Activated CD8-positive, alpha-beta T cell treated with anti-CD3 and anti-CD28 coated beads for 36 hours (primary cell): ENCODE measurements around the gene ELP6. TPM values are rescaled to one million over a fixed set of nuclear protein-coding genes. Genes with fewer than 3 reads are reported as not detected.
A peak's percentile ranks its signal among the peaks of the same experiment; 100 is the strongest.
"Not testable (repeated sequence)": the region's sequence is repeated elsewhere in the genome, so short reads cannot be mapped to it uniquely, and the experiment has no call there.

Experiments used
- ATAC-seq: fragments of 200-7000 bp; cut with Tn5 transposase; one replicate; pipeline ENCODE4 v1.10.0; 2021; ENCODE audit warnings: mild to moderate bottlenecking, moderate library complexity
- CTCF ChIA-PET: fragments of 350-600 bp; sonication (Branson Sonifier 250); formaldehyde crosslinking; loops from one replicate; lab custom pipeline; 2021; ENCODE audit warnings: antibody characterized with exemption; lab: Charles Lee
- POLR2A ChIA-PET: fragments of 350-600 bp; sonication (Branson Sonifier 250); formaldehyde crosslinking; loops from one replicate; lab custom pipeline; 2021; ENCODE audit warnings: antibody characterized with exemption; lab: Charles Lee
- DNase-seq: peaks from one replicate; pipeline ENCODE4 v3.0.0-alpha.2; 2020
- H3K27ac Mint-ChIP-seq: one replicate; pipeline ENCODE4 v1.8.0; 2021; ENCODE audit warnings: mild to moderate bottlenecking, mixed read lengths
- H3K27me3 Mint-ChIP-seq: one replicate; pipeline ENCODE4 v1.8.0; 2021; ENCODE audit warnings: mixed read lengths
- H3K36me3 Mint-ChIP-seq: one replicate; pipeline ENCODE4 v1.8.0; 2021; ENCODE audit warnings: low read depth, mixed read lengths
- H3K4me1 Mint-ChIP-seq: one replicate; pipeline ENCODE4 v1.8.0; 2021; ENCODE audit warnings: low read depth, mixed read lengths
- H3K4me3 Mint-ChIP-seq: one replicate; pipeline ENCODE4 v1.8.0; 2021; ENCODE audit warnings: mild to moderate bottlenecking, moderate library complexity, mixed read lengths
- H3K9me3 Mint-ChIP-seq: one replicate; pipeline ENCODE4 v1.8.0; 2021; ENCODE audit warnings: mixed read lengths
- CTCF ChIP-seq: fragments of 200-600 bp; IDR thresholded peaks from one replicate; pipeline ENCODE4 v1.8.0; 2022; ENCODE audit warnings: antibody characterized with exemption, mild to moderate bottlenecking
- intact Hi-C: fragments of 100-400 bp; cut with micrococcal nuclease; formaldehyde crosslinking; loops from one replicate; pipeline ENCODE4 v1.10.0; 2022
- total RNA-seq, 2 experiments: library from RNA; stranded (reverse); gene quantifications; one replicate each; pipeline ENCODE4 v1.2.3, GENCODE V29; 2021

Gene ELP6
- total RNA-seq, 2 experiments from 2014 or later, result 41.4 to 41.5 TPM

GRCh38 chr3:47515864-47516319 is 2.4 kb upstream of the ELP6 start:
- no peak for TF ChIP-seq CTCF
- Mint-ChIP-seq H3K4me3 (no peak overlapping the region), H3K27ac (no peak overlapping the region), H3K4me1 (peaks cover 14% of the 10 kb centered on the region), H3K9me3 (no peaks in the 10 kb centered on the region), H3K36me3 (peaks cover 13% of the 10 kb centered on the region), H3K27me3 (no peaks in the 10 kb centered on the region)
- ATAC-seq (no peak), DNase-seq (no peak)
- ChIA-PET CTCF (interaction anchor here (1.0 kb wide), 1 partner anchor 18 kb away, joined by 3 read pairs; no protein-coding TSS in a partner anchor), POLR2A (no interaction called here)
- intact Hi-C loops, result no loop called here

GRCh38 chr3:47515100-47515499 is 1.6 kb upstream of the ELP6 start:
- DNase-seq (no peak), ATAC-seq (no peak)
- ChIA-PET POLR2A (no interaction called here), CTCF (interaction anchor here (1.0 to 1.3 kb wide), 3 partner anchors 19 to 94 kb away, joined by 3 to 4 read pairs (median 3); no protein-coding TSS in a partner anchor)
- Mint-ChIP-seq H3K36me3 (peaks cover 17% of the 10 kb centered on the region), H3K9me3 (no peaks in the 10 kb centered on the region), H3K4me3 (peak overlapping the region; percentile 64), H3K27ac (peak overlapping the region; percentile 81), H3K4me1 (peaks cover 14% of the 10 kb centered on the region), H3K27me3 (no peaks in the 10 kb centered on the region)
- no peak for TF ChIP-seq CTCF
- intact Hi-C loops, result no loop called here

GRCh38 chr3:47512416-47513124 is 942 bp downstream of the ELP6 start:
- intact Hi-C loops, result loop anchor here (5.0 kb wide), 1 partner anchor 90 kb away; no protein-coding TSS in a partner anchor
- H3K9me3 Mint-ChIP-seq, result no peaks in the 10 kb centered on the region
- ChIA-PET POLR2A (interaction anchor here (0.6 to 1.4 kb wide), 11 partner anchors 10 to 873 kb away, joined by 3 to 7 read pairs (median 3); partner anchors contain the start of gene SMARCC1), CTCF (interaction anchor here (1.0 to 1.8 kb wide), 5 partner anchors 10 to 312 kb away, joined by 3 to 7 read pairs (median 3); no protein-coding TSS in a partner anchor)
- H3K4me1 Mint-ChIP-seq, result peaks cover 14% of the 10 kb centered on the region
- peak overlapping the region; percentile 99 for H3K27ac Mint-ChIP-seq
- TF ChIP-seq CTCF, result no peak
- DNase-seq (peak; percentile 34), ATAC-seq (peak; percentile 4)
- H3K27me3 Mint-ChIP-seq, result no peaks in the 10 kb centered on the region
- H3K36me3 Mint-ChIP-seq, result peaks cover 23% of the 10 kb centered on the region
- H3K4me3 Mint-ChIP-seq, result peak overlapping the region; percentile 96

- H3K9me3 Mint-ChIP-seq, H3K4me3 Mint-ChIP-seq, intact Hi-C loops, DNase-seq, H3K27me3 Mint-ChIP-seq, H3K27ac Mint-ChIP-seq, ATAC-seq, POLR2A ChIA-PET, H3K4me1 Mint-ChIP-seq, CTCF ChIA-PET: not testable (repeated sequence)
- H3K36me3 Mint-ChIP-seq, result peaks cover 24% of the 10 kb centered on the region
Observed at GRCh38 chr3:47505267-47505666, 8.2 kb downstream of the ELP6 start.

GRCh38 chr3:47504113-47504512 is 9.4 kb downstream of the ELP6 start:
- CTCF ChIA-PET, result no interaction called here
- no peaks in the 10 kb centered on the region for H3K4me1 Mint-ChIP-seq
- no peak for DNase-seq
- peaks cover 23% of the 10 kb centered on the region for H3K36me3 Mint-ChIP-seq
- no peak overlapping the region for H3K4me3 Mint-ChIP-seq
- no peaks in the 10 kb centered on the region for H3K27me3 Mint-ChIP-seq
- no peak for TF ChIP-seq CTCF
- no peak for ATAC-seq
- H3K9me3 Mint-ChIP-seq, result no peaks in the 10 kb centered on the region
- intact Hi-C loops, result no loop called here
- no peak overlapping the region for H3K27ac Mint-ChIP-seq
- POLR2A ChIA-PET, result no interaction called here
